Stimulated activated CD4-positive, alpha-beta T cell treated with anti-CD3 and anti-CD28 coated beads, Interleukin-4, amount 100 ng/mL, for 4 hours (primary cell): ENCODE measurements around the gene TBC1D1.
"Not testable (repeated sequence)": the region's sequence is repeated elsewhere in the genome, so short reads cannot be mapped to it uniquely, and the experiment has no call there.

Source experiments
- DNase-seq, 2 experiments: peaks; one replicate each; pipeline ENCODE4 v3.0.0-alpha.2; 2020

Gene TBC1D1

GRCh38 chr4:37889849-37890800 is 759 bp upstream of the TBC1D1 start:
- peak; percentile 29 for DNase-seq

- DNase-seq = peak; percentile 55 to 66
Observed at GRCh38 chr4:37891260-37892159, 626 bp downstream of the TBC1D1 start.

GRCh38 chr4:37892641-37893040 is 1.8 kb downstream of the TBC1D1 start:
- peak; percentile 24 to 62 for DNase-seq

- DNase-seq = no peak
Observed at GRCh38 chr4:37893164-37893563, 2.3 kb downstream of the TBC1D1 start.

GRCh38 chr4:37895271-37895670 is 4.4 kb downstream of the TBC1D1 start:
- no peak for DNase-seq

GRCh38 chr4:37896206-37896860 is 5.4 kb downstream of the TBC1D1 start:
- DNase-seq = no peak

- no peak for DNase-seq
Observed at GRCh38 chr4:37902212-37902611, 11.3 kb downstream of the TBC1D1 start.

- DNase-seq = no peak
Observed at GRCh38 chr4:37902738-37903693, 12.1 kb downstream of the TBC1D1 start.

- no peak for DNase-seq
Observed at GRCh38 chr4:37903901-37904300, 13.0 kb downstream of the TBC1D1 start.

- DNase-seq = no peak
Observed at GRCh38 chr4:37904824-37905223, 13.9 kb downstream of the TBC1D1 start.

GRCh38 chr4:37905533-37906169 is 14.8 kb downstream of the TBC1D1 start:
- DNase-seq = no peak

- DNase-seq = no peak
Observed at GRCh38 chr4:37908488-37909331, 17.8 kb downstream of the TBC1D1 start.

GRCh38 chr4:37909332-37910090 is 18.6 kb downstream of the TBC1D1 start:
- DNase-seq = no peak

- DNase-seq = no peak
Observed at GRCh38 chr4:37910091-37910486, 19.2 kb downstream of the TBC1D1 start.

- DNase-seq = no peak
Observed at GRCh38 chr4:37914539-37914938, 23.7 kb downstream of the TBC1D1 start.

- DNase-seq = no peak
Observed at GRCh38 chr4:37917388-37917787, 26.5 kb downstream of the TBC1D1 start.

- no peak for DNase-seq
Observed at GRCh38 chr4:37918653-37919052, 27.8 kb downstream of the TBC1D1 start.

GRCh38 chr4:37922328-37922727 is 31.4 kb downstream of the TBC1D1 start:
- DNase-seq = no peak

GRCh38 chr4:37923089-37923488 is 32.2 kb downstream of the TBC1D1 start:
- DNase-seq = not testable (repeated sequence)

GRCh38 chr4:37924946-37925345 is 34.1 kb downstream of the TBC1D1 start:
- DNase-seq = no peak
